HCT116 (cell line): Measurements from ENCODE around the gene PIMREG. TPM values are rescaled to one million over a fixed set of nuclear protein-coding genes. Genes with fewer than 3 reads are reported as not detected.

Experiments used
- ATAC-seq: fragments of 200-7000 bp; cut with Tn5 transposase; 2 replicates; pipeline ENCODE4 v1.9.1; 2020; ENCODE audit warnings: mild to moderate bottlenecking, moderate library complexity
- BruUV-seq: library from RNA; stranded (reverse); fragments of 400-500 nt; replicated peaks from 2 replicates; lab custom pipeline; 2021; lab: Mats Ljungman, UMichigan
- CTCF ChIA-PET: fragments of 300-600 bp; sonication (Branson Sonifier 250); formaldehyde crosslinking; loops from one replicate; lab custom pipeline; 2021; ENCODE audit warnings: antibody characterized with exemption; lab: Charles Lee
- POLR2A ChIA-PET: fragments of 300-600, 350-600 bp; sonication (Branson Sonifier 250); formaldehyde crosslinking; loops from one replicate; lab custom pipeline; 2021; ENCODE audit warnings: antibody characterized with exemption; lab: Charles Lee
- RAD21 ChIA-PET, 2 experiments: fragments of 300-600 bp; sonication (Branson Sonifier 250); formaldehyde crosslinking; loops; one replicate each; lab custom pipeline; 2023; ENCODE audit warnings: low total read pairs in 2 of 2; ENCODE audit not compliant: uncharacterized antibody in 2 of 2, unreplicated experiment in 2 of 2, low non-redundant PET in 1 of 2; lab: Charles Lee
- DNase-seq: peaks from one replicate; pipeline ENCODE4 v3.0.0-alpha.2; 2010; ENCODE audit warnings: low read depth, low spot score
- H2AFZ ChIP-seq: fragments of 200-600 bp; shearing (Covaris generic), sonication (generic); 2 replicates; pipeline ENCODE4 v1.6.1; 2017; ENCODE audit warnings: low read depth, mixed run types, mixed read lengths, antibody characterized with exemption, low read length; ENCODE audit not compliant: poor library complexity, severe bottlenecking
- H3K27ac ChIP-seq: 2 replicates; pipeline ENCODE4 v1.5.1; 2012; ENCODE audit warnings: low read depth, low read length
- H3K27me3 ChIP-seq: fragments of 200-600 bp; sonication (generic); 2 replicates; pipeline ENCODE4 v1.6.1; 2016; ENCODE audit warnings: mixed run types, low read length, mixed read lengths; ENCODE audit not compliant: insufficient read depth
- H3K36me3 ChIP-seq, 2 experiments: fragments of 200-500 bp in 1 of 2; fragments of 200-600 bp in 1 of 2; sonication (Bioruptor generic) in 1 of 2; sonication (generic) in 1 of 2; 2 replicates each; pipeline versions ENCODE4 v1.5.1 to v1.6.1; 2014 to 2016; ENCODE audit warnings: low read length in 2 of 2, inconsistent platforms in 1 of 2, mixed read lengths in 1 of 2, mixed run types in 1 of 2; ENCODE audit not compliant: insufficient read depth in 2 of 2, control insufficient read depth in 1 of 2
- H3K4me1 ChIP-seq, 2 experiments: fragments of 200-600 bp in 1 of 2; sonication (generic) in 1 of 2; 2 replicates each; pipeline versions ENCODE4 v1.5.1 to v1.6.1; 2012 to 2017; ENCODE audit warnings: low read length in 2 of 2, inconsistent platforms in 1 of 2, mild to moderate bottlenecking in 1 of 2, mixed read lengths in 1 of 2, mixed run types in 1 of 2, moderate library complexity in 1 of 2; ENCODE audit not compliant: insufficient read depth in 2 of 2, control insufficient read depth in 1 of 2
- H3K4me2 ChIP-seq: fragments of 200-600 bp; sonication (generic); 2 replicates; pipeline ENCODE4 v1.6.1; 2017; ENCODE audit warnings: mixed run types, low read length, mixed read lengths
- H3K4me3 ChIP-seq, 2 experiments: fragments of 200-600 bp in 1 of 2; sonication (generic) in 1 of 2; replicated peaks in 1 of 2; 2 replicates each; pipeline ENCODE4 v1.5.1; 2011 to 2016; ENCODE audit warnings: low read length in 2 of 2, control low read depth in 1 of 2, low read depth in 1 of 2, mild to moderate bottlenecking in 1 of 2, mixed read lengths in 1 of 2, mixed run types in 1 of 2
- H3K79me2 ChIP-seq: fragments of 200-600 bp; sonication (generic); 2 replicates; pipeline ENCODE4 v1.6.1; 2017; ENCODE audit warnings: mild to moderate bottlenecking, mixed run types, low read length, moderate library complexity, mixed read lengths; ENCODE audit not compliant: insufficient read depth
- H3K9ac ChIP-seq: fragments of 200-600 bp; sonication (generic); 2 replicates; pipeline ENCODE4 v1.6.1; 2016; ENCODE audit warnings: low read length, mixed read lengths
- H3K9me2 ChIP-seq: fragments of 200-600 bp; sonication (generic), shearing (Covaris generic); 2 replicates; pipeline ENCODE4 v1.6.1; 2017; ENCODE audit warnings: mixed run types, mild to moderate bottlenecking, moderate library complexity; ENCODE audit not compliant: insufficient read depth
- H3K9me3 ChIP-seq, 2 experiments: fragments of 200-500 bp in 1 of 2; fragments of 200-600 bp in 1 of 2; sonication (Bioruptor generic) in 1 of 2; sonication (generic) in 1 of 2; 2 replicates each; pipeline ENCODE4 v1.6.1; 2014 to 2017; ENCODE audit warnings: low read length in 2 of 2, mixed read lengths in 2 of 2, inconsistent platforms in 1 of 2, low read depth in 1 of 2, mild to moderate bottlenecking in 1 of 2, mixed run types in 1 of 2, moderate library complexity in 1 of 2; ENCODE audit not compliant: control insufficient read depth in 1 of 2, insufficient read depth in 1 of 2
- H4K20me1 ChIP-seq: fragments of 200-600 bp; sonication (generic), shearing (Covaris generic); 2 replicates; pipeline ENCODE4 v1.6.1; 2017; ENCODE audit warnings: mixed run types, mild to moderate bottlenecking, moderate library complexity; ENCODE audit not compliant: insufficient read depth
- CEBPB ChIP-seq: IDR thresholded peaks from 2 replicates; pipeline ENCODE4 v1.6.1; 2012; ENCODE audit warnings: low read depth
- EGR1 ChIP-seq: IDR thresholded peaks from 2 replicates; pipeline ENCODE4 v1.6.1; 2012; ENCODE audit warnings: low read depth
- ELF1 ChIP-seq: IDR thresholded peaks from 2 replicates; pipeline ENCODE4 v1.6.1; 2012; ENCODE audit warnings: low read depth, borderline replicate concordance
- EZH2phosphoT487 ChIP-seq: fragments of 200-600 bp; IDR thresholded peaks from 2 replicates; pipeline ENCODE4 v1.6.1; 2018; ENCODE audit warnings: antibody characterized with exemption, borderline replicate concordance
- POLR2AphosphoS5 ChIP-seq: IDR thresholded peaks from 2 replicates; pipeline ENCODE4 v1.6.1; 2011; ENCODE audit warnings: mild to moderate bottlenecking, low read depth, low read length, moderate library complexity
- RAD21 ChIP-seq: IDR thresholded peaks from 2 replicates; pipeline ENCODE4 v1.6.1; 2012; ENCODE audit warnings: low read depth, mild to moderate bottlenecking
- SRF ChIP-seq: IDR thresholded peaks from 2 replicates; pipeline ENCODE4 v1.6.1; 2012; ENCODE audit warnings: low read depth
- YY1 ChIP-seq: IDR thresholded peaks from 2 replicates; pipeline ENCODE4 v1.6.1; 2011; ENCODE audit warnings: low read length, low read depth, moderate library complexity, mild to moderate bottlenecking; ENCODE audit not compliant: insufficient replicate concordance; ENCODE audit errors: extremely low read depth
- ZFX ChIP-seq: fragments of 450-650 bp; IDR thresholded peaks from 2 replicates; pipeline ENCODE4 v1.6.1; 2017
- ZNF274 ChIP-seq: fragments of 200-500 bp; sonication (Bioruptor generic); IDR thresholded peaks from 2 replicates; pipeline ENCODE4 v1.6.1; 2014; ENCODE audit warnings: mild to moderate bottlenecking, low read depth, low read length, inconsistent platforms
- intact Hi-C: fragments of 100-400 bp; cut with micrococcal nuclease; formaldehyde crosslinking; loops from 2 replicates; pipeline ENCODE4 v1.10.0; 2022
- total RNA-seq: library from RNA; stranded (reverse); gene quantifications from one replicate; pipeline ENCODE4 v1.2.1, GENCODE V29; 2021; ENCODE audit not compliant: unreplicated experiment
- TF ChIP-seq, protein P1 (sequence below): IDR thresholded peaks from 2 replicates; pipeline ENCODE4 v1.6.1; 2012; ENCODE audit warnings: low read depth
- TF ChIP-seq, protein P2 (sequence below): IDR thresholded peaks from 2 replicates; pipeline ENCODE4 v1.6.1; 2012
- TF ChIP-seq, protein P3 (sequence below), 3 experiments: fragments of 200-600 bp in 1 of 3; sonication (generic) in 1 of 3; IDR thresholded peaks in 2 of 3; conservative IDR thresholded peaks in 1 of 3; 2 replicates each; pipeline ENCODE4 v1.5.1; 2012 to 2017; ENCODE audit warnings: low read depth in 2 of 3, low read length in 2 of 3, antibody characterized with exemption in 1 of 3, borderline replicate concordance in 1 of 3, control low read depth in 1 of 3, mild to moderate bottlenecking in 1 of 3, mixed read lengths in 1 of 3, mixed run types in 1 of 3, moderate library complexity in 1 of 3; ENCODE audit not compliant: insufficient read depth in 1 of 3

Gene PIMREG
- total RNA-seq, 1 experiment from 2014 or later = 57.0 TPM

DNA sequence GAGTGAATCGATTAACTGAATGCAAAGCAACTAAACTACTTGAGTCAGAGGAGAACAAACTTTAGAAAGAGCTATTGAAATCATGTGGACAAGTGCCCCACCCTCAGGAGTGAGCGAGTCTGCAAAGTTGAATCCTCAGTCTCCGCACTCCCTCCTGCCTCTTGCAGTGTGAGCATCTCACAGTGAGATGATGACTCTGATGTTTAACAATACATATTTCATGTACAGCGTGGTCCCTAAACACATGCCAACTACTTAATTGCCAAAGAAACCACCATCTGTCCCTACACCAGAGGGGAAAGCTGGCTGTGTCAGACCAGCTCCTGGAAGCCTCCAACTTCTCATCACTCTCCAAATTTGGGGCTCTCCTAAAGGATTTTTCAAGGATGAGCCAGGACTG, 31.2 kb downstream of the PIMREG start:
- DNase-seq (no peak), ATAC-seq (no peak)
- ChIA-PET CTCF (interaction anchor here (0.6 kb wide), 1 partner anchor 159 kb away, joined by 3 read pairs; no protein-coding TSS in a partner anchor), RAD21 (interaction anchor here in 1 of 2 experiments (0.6 kb wide), 1 partner anchor 31 kb away, joined by 6 read pairs; no protein-coding TSS in a partner anchor), POLR2A (no interaction called here)
- no TSS peak for BruUV-seq
- H3K9me2 ChIP-seq = no peaks in the 10 kb centered on the region
- no peak overlapping the region for H3K27ac ChIP-seq
- no peaks in the 10 kb centered on the region for H4K20me1 ChIP-seq
- TF ChIP-seq, protein P1, sequence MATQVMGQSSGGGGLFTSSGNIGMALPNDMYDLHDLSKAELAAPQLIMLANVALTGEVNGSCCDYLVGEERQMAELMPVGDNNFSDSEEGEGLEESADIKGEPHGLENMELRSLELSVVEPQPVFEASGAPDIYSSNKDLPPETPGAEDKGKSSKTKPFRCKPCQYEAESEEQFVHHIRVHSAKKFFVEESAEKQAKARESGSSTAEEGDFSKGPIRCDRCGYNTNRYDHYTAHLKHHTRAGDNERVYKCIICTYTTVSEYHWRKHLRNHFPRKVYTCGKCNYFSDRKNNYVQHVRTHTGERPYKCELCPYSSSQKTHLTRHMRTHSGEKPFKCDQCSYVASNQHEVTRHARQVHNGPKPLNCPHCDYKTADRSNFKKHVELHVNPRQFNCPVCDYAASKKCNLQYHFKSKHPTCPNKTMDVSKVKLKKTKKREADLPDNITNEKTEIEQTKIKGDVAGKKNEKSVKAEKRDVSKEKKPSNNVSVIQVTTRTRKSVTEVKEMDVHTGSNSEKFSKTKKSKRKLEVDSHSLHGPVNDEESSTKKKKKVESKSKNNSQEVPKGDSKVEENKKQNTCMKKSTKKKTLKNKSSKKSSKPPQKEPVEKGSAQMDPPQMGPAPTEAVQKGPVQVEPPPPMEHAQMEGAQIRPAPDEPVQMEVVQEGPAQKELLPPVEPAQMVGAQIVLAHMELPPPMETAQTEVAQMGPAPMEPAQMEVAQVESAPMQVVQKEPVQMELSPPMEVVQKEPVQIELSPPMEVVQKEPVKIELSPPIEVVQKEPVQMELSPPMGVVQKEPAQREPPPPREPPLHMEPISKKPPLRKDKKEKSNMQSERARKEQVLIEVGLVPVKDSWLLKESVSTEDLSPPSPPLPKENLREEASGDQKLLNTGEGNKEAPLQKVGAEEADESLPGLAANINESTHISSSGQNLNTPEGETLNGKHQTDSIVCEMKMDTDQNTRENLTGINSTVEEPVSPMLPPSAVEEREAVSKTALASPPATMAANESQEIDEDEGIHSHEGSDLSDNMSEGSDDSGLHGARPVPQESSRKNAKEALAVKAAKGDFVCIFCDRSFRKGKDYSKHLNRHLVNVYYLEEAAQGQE = no peak
- TF ChIP-seq ZFX (no peak), CEBPB (no peak), YY1 (no peak), EZH2phosphoT487 (no peak), SRF (no peak), RAD21 (no peak), EGR1 (no peak), POLR2AphosphoS5 (no peak), ELF1 (no peak), ZNF274 (no peak)
- TF ChIP-seq, protein P2, sequence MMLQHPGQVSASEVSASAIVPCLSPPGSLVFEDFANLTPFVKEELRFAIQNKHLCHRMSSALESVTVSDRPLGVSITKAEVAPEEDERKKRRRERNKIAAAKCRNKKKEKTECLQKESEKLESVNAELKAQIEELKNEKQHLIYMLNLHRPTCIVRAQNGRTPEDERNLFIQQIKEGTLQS = no peak
- TF ChIP-seq, protein P3, sequence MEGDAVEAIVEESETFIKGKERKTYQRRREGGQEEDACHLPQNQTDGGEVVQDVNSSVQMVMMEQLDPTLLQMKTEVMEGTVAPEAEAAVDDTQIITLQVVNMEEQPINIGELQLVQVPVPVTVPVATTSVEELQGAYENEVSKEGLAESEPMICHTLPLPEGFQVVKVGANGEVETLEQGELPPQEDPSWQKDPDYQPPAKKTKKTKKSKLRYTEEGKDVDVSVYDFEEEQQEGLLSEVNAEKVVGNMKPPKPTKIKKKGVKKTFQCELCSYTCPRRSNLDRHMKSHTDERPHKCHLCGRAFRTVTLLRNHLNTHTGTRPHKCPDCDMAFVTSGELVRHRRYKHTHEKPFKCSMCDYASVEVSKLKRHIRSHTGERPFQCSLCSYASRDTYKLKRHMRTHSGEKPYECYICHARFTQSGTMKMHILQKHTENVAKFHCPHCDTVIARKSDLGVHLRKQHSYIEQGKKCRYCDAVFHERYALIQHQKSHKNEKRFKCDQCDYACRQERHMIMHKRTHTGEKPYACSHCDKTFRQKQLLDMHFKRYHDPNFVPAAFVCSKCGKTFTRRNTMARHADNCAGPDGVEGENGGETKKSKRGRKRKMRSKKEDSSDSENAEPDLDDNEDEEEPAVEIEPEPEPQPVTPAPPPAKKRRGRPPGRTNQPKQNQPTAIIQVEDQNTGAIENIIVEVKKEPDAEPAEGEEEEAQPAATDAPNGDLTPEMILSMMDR (IDR thresholded peaks at IDR 0.05 in 2 of 3, conservative IDR thresholded peaks at IDR 0.05 in 1 of 3; ENCODE audit: borderline replicate concordance in 1 of 3, insufficient read depth in 1 of 3, low read depth in 2 of 3, low read length in 2 of 3) = no peak
- no peak overlapping the region for H3K9ac ChIP-seq
- peaks cover 12 to 18% of the 10 kb centered on the region in 2 experiments; a peak in 3 of 4 replicates for H3K4me1 ChIP-seq
- no peaks in the 10 kb centered on the region for H3K27me3 ChIP-seq
- H2AFZ ChIP-seq = no peak overlapping the region
- H3K79me2 ChIP-seq = no peaks in the 10 kb centered on the region
- H3K9me3 ChIP-seq = no peaks in the 10 kb centered on the region
- no peaks in the 10 kb centered on the region for H3K36me3 ChIP-seq
- intact Hi-C loops = no loop called here
- no peak overlapping the region for H3K4me3 ChIP-seq
- no peak overlapping the region for H3K4me2 ChIP-seq
